Measurements from ENCODE around the gene IZUMO1.
"Not testable (repeated sequence)": the region's sequence is repeated elsewhere in the genome, so short reads cannot be mapped to it uniquely, and the experiment has no call there.

Gene IZUMO1

GRCh38 chr19:48768994-48769713, 22.4 kb upstream of the IZUMO1 start:
- H3K36me3 Mint-ChIP-seq = no peaks in the 10 kb centered on the region
- no peaks in the 10 kb centered on the region for H3K4me1 Mint-ChIP-seq
- no peak overlapping the region for H3K27ac Mint-ChIP-seq
- no peaks in the 10 kb centered on the region for H3K9me3 Mint-ChIP-seq
- H3K27me3 Mint-ChIP-seq = no peaks in the 10 kb centered on the region
- no peak overlapping the region for H3K4me3 Mint-ChIP-seq

GRCh38 chr19:48768171-48768753, 21.6 kb upstream of the IZUMO1 start:
- not testable (repeated sequence) for H3K27ac Mint-ChIP-seq, H3K9me3 Mint-ChIP-seq, H3K36me3 Mint-ChIP-seq, H3K4me1 Mint-ChIP-seq, H3K27me3 Mint-ChIP-seq, H3K4me3 Mint-ChIP-seq

GRCh38 chr19:48765816-48766215, 19.1 kb upstream of the IZUMO1 start:
- H3K4me3 Mint-ChIP-seq, H3K36me3 Mint-ChIP-seq, H3K27me3 Mint-ChIP-seq, H3K9me3 Mint-ChIP-seq, H3K4me1 Mint-ChIP-seq, H3K27ac Mint-ChIP-seq: not testable (repeated sequence)

GRCh38 chr19:48760504-48761205, 13.9 kb upstream of the IZUMO1 start:
- Mint-ChIP-seq H3K36me3 (no peaks in the 10 kb centered on the region), H3K4me3 (no peak overlapping the region), H3K27ac (no peak overlapping the region), H3K4me1 (no peaks in the 10 kb centered on the region), H3K27me3 (peaks cover 2% of the 10 kb centered on the region), H3K9me3 (no peaks in the 10 kb centered on the region)

- H3K27ac Mint-ChIP-seq = no peak overlapping the region
- no peak overlapping the region for H3K4me3 Mint-ChIP-seq
- H3K9me3 Mint-ChIP-seq = no peaks in the 10 kb centered on the region
- H3K27me3 Mint-ChIP-seq = peaks cover 12% of the 10 kb centered on the region
- no peaks in the 10 kb centered on the region for H3K36me3 Mint-ChIP-seq
- H3K4me1 Mint-ChIP-seq = peaks cover 8% of the 10 kb centered on the region
These were observed 11.0 kb upstream of the IZUMO1 start for GRCh38 chr19:48757741-48758144.

- H3K4me1 Mint-ChIP-seq = peaks cover 9% of the 10 kb centered on the region
- no peaks in the 10 kb centered on the region for H3K36me3 Mint-ChIP-seq
- H3K27ac Mint-ChIP-seq = no peak overlapping the region
- H3K27me3 Mint-ChIP-seq = peaks cover 12% of the 10 kb centered on the region
- no peak overlapping the region for H3K4me3 Mint-ChIP-seq
- no peaks in the 10 kb centered on the region for H3K9me3 Mint-ChIP-seq
These were observed 10.5 kb upstream of the IZUMO1 start for GRCh38 chr19:48757089-48757675.

- no peak overlapping the region for H3K27ac Mint-ChIP-seq
- peaks cover 13% of the 10 kb centered on the region for H3K4me1 Mint-ChIP-seq
- H3K27me3 Mint-ChIP-seq = peaks cover 14% of the 10 kb centered on the region
- no peak overlapping the region for H3K4me3 Mint-ChIP-seq
- no peaks in the 10 kb centered on the region for H3K9me3 Mint-ChIP-seq
- H3K36me3 Mint-ChIP-seq = no peaks in the 10 kb centered on the region
These were observed 10.0 kb upstream of the IZUMO1 start for GRCh38 chr19:48756686-48757085.

GRCh38 chr19:48756212-48756611, 9.5 kb upstream of the IZUMO1 start:
- Mint-ChIP-seq H3K27me3 (peaks cover 14% of the 10 kb centered on the region), H3K36me3 (no peaks in the 10 kb centered on the region), H3K27ac (no peak overlapping the region), H3K4me3 (no peak overlapping the region), H3K4me1 (peaks cover 15% of the 10 kb centered on the region), H3K9me3 (no peaks in the 10 kb centered on the region)

- Mint-ChIP-seq H3K27me3 (peaks cover 14% of the 10 kb centered on the region), H3K4me1 (peaks cover 18% of the 10 kb centered on the region)
These were observed 9.1 kb upstream of the IZUMO1 start for GRCh38 chr19:48755787-48756186.

GRCh38 chr19:48755084-48755641, 8.5 kb upstream of the IZUMO1 start, which contains the start of gene FGF21:
Gene FGF21 (plus strand): TSS chr19:48755524. CDS start chr19:48756237, 713 bp downstream.
- Mint-ChIP-seq H3K4me3 (no peak within 1 kb of the TSS), H3K4me1 (peaks cover 18% of the 10 kb centered on the region), H3K27ac (no peak within 1 kb of the TSS), H3K27me3 (peaks cover 14% of the 10 kb centered on the region), H3K9me3 (no peaks in the 10 kb centered on the region), H3K36me3 (no peaks in the 10 kb centered on the region)

More at GRCh38 chr19:48755787-48756186, 9.1 kb upstream of the IZUMO1 start:
- Mint-ChIP-seq H3K27ac (no peak overlapping the region), H3K9me3 (no peaks in the 10 kb centered on the region), H3K4me3 (no peak overlapping the region), H3K36me3 (no peaks in the 10 kb centered on the region)

GRCh38 chr19:48752496-48753365, 6.0 kb upstream of the IZUMO1 start, which contains the start of gene FUT1:
Gene FUT1 (minus strand): TSS chr19:48752641. CDS start chr19:48751281, 1,360 bp downstream.
- Mint-ChIP-seq H3K4me1 (peaks cover 18% of the 10 kb centered on the region), H3K27me3 (peaks cover 14% of the 10 kb centered on the region), H3K27ac (no peak within 1 kb of the TSS), H3K9me3 (no peaks in the 10 kb centered on the region), H3K36me3 (no peaks in the 10 kb centered on the region), H3K4me3 (peak within 1 kb of the TSS; percentile 80)

- H3K27ac Mint-ChIP-seq = no peak overlapping the region
- peaks cover 18% of the 10 kb centered on the region for H3K4me1 Mint-ChIP-seq
- no peaks in the 10 kb centered on the region for H3K36me3 Mint-ChIP-seq
- peak overlapping the region; percentile 80 for H3K4me3 Mint-ChIP-seq
- no peaks in the 10 kb centered on the region for H3K9me3 Mint-ChIP-seq
- H3K27me3 Mint-ChIP-seq = peaks cover 14% of the 10 kb centered on the region
These were observed 5.3 kb upstream of the IZUMO1 start for GRCh38 chr19:48751845-48752495.

- no peak overlapping the region for H3K4me3 Mint-ChIP-seq
- H3K27me3 Mint-ChIP-seq = peaks cover 19% of the 10 kb centered on the region
- no peaks in the 10 kb centered on the region for H3K36me3 Mint-ChIP-seq
- peaks cover 22% of the 10 kb centered on the region for H3K4me1 Mint-ChIP-seq
- no peaks in the 10 kb centered on the region for H3K9me3 Mint-ChIP-seq
- no peak overlapping the region for H3K27ac Mint-ChIP-seq
These were observed 4.2 kb upstream of the IZUMO1 start for GRCh38 chr19:48750771-48751504.

GRCh38 chr19:48750351-48750750, 3.6 kb upstream of the IZUMO1 start:
- no peaks in the 10 kb centered on the region for H3K36me3 Mint-ChIP-seq
- H3K4me1 Mint-ChIP-seq = peaks cover 24% of the 10 kb centered on the region
- no peak overlapping the region for H3K4me3 Mint-ChIP-seq
- no peaks in the 10 kb centered on the region for H3K9me3 Mint-ChIP-seq
- peaks cover 17% of the 10 kb centered on the region for H3K27me3 Mint-ChIP-seq
- no peak overlapping the region for H3K27ac Mint-ChIP-seq

Data from activated naive CD4-positive, alpha-beta T cell treated with anti-CD3 and anti-CD28 coated beads, Interleukin-2, amount 50 U/mL, for 24 hours (primary cell).